ENCODE data around the gene MEIS2.

The MEIS2 gene

GRCh38 chr15:37084602-37085001 lies 15.7 kb downstream of the MEIS2 start:
- no peak for DNase-seq (ENCODE audit: extremely low spot score)
- no peak for TF ChIP-seq CTCF (IDR thresholded peaks at IDR 0.05; ENCODE audit: control extremely low read depth, extremely low read depth, low read depth, missing control alignments)
- POLR2A ChIA-PET: no interaction called here
- CTCF ChIA-PET: interaction anchor here (0.9 to 1.5 kb wide), 3 partner anchors 16 to 22 kb away, joined by 3 read pairs; no protein-coding TSS in a partner anchor

GRCh38 chr15:37083610-37084009 lies 16.7 kb downstream of the MEIS2 start:
- POLR2A ChIA-PET: no interaction called here
- no peak for DNase-seq (ENCODE audit: extremely low spot score)
- CTCF ChIA-PET: interaction anchor here (0.9 kb wide), 1 partner anchor 13 kb away, joined by 3 read pairs; no protein-coding TSS in a partner anchor
- no peak for TF ChIP-seq CTCF (IDR thresholded peaks at IDR 0.05; ENCODE audit: control extremely low read depth, extremely low read depth, low read depth, missing control alignments)

GRCh38 chr15:37081983-37082382 lies 18.4 kb downstream of the MEIS2 start:
- TF ChIP-seq CTCF (IDR thresholded peaks at IDR 0.05; ENCODE audit: control extremely low read depth, extremely low read depth, low read depth, missing control alignments): no peak
- ChIA-PET POLR2A (no interaction called here), CTCF (no interaction called here)
- no peak for DNase-seq (ENCODE audit: extremely low spot score)

GRCh38 chr15:37080261-37080921 lies 20.0 kb downstream of the MEIS2 start:
- no peak for TF ChIP-seq CTCF (IDR thresholded peaks at IDR 0.05; ENCODE audit: control extremely low read depth, extremely low read depth, low read depth, missing control alignments)
- ChIA-PET CTCF (interaction anchor here (1.4 kb wide), 1 partner anchor 10 kb away, joined by 3 read pairs; no protein-coding TSS in a partner anchor), POLR2A (no interaction called here)
- no peak for DNase-seq (ENCODE audit: extremely low spot score)

GRCh38 chr15:37079726-37080125 lies 20.6 kb downstream of the MEIS2 start:
- ChIA-PET CTCF (interaction anchor here (1.4 kb wide), 1 partner anchor 9 kb away, joined by 3 read pairs; no protein-coding TSS in a partner anchor), POLR2A (no interaction called here)
- TF ChIP-seq CTCF (IDR thresholded peaks at IDR 0.05; ENCODE audit: control extremely low read depth, extremely low read depth, low read depth, missing control alignments): no peak
- no peak for DNase-seq (ENCODE audit: extremely low spot score)

- TF ChIP-seq CTCF (IDR thresholded peaks at IDR 0.05; ENCODE audit: control extremely low read depth, extremely low read depth, low read depth, missing control alignments): no peak
- no peak for DNase-seq (ENCODE audit: extremely low spot score)
- ChIA-PET CTCF (no interaction called here), POLR2A (no interaction called here)
Measured at GRCh38 chr15:37078566-37078965, 21.8 kb downstream of the MEIS2 start.

Data from GM10248 (cell line).